Astrocyte of the spinal cord (primary cell): ENCODE data around the gene TCF23.

Experiments used
- DNase-seq: peaks from one replicate; pipeline ENCODE4 v3.0.0; 2011; ENCODE audit warnings: low read depth, low spot score
- H3K4me3 ChIP-seq: 2 replicates; pipeline ENCODE4 v1.5.1; 2011; ENCODE audit warnings: low read depth, mild to moderate bottlenecking, low read length, moderate library complexity
- in situ Hi-C: cut with HindIII; loops from 2 replicates; pipeline ENCODE4 v1.10.0; 2017; ENCODE audit warnings: low sequenced_read_pairs
- TF ChIP-seq, protein P1 (sequence below): IDR thresholded peaks from 2 replicates; pipeline ENCODE4 v1.5.1; 2012; ENCODE audit warnings: low read depth, mild to moderate bottlenecking, low read length, inconsistent platforms

The TCF23 gene

DNA sequence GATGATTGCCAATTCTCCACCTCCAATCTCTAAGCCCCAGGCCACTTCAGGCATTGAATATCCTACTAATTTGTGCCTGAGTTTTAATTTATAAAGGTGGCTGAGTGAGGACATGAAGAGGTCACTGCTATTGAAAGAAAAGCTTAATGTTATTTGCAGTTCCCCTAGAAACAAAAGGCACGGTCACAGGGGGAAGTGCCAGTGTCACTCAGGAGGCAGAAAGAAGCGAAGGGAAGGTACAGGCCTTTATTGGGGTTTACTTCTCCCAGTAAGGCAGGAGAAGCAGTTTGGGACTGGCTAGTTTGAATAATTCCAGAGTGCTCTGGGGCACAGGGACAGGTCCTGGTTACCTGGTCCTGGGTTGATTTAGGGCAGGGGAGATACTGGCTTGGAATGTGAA is 26.9 kb upstream of the TCF23 start:
- TF ChIP-seq, protein P1, sequence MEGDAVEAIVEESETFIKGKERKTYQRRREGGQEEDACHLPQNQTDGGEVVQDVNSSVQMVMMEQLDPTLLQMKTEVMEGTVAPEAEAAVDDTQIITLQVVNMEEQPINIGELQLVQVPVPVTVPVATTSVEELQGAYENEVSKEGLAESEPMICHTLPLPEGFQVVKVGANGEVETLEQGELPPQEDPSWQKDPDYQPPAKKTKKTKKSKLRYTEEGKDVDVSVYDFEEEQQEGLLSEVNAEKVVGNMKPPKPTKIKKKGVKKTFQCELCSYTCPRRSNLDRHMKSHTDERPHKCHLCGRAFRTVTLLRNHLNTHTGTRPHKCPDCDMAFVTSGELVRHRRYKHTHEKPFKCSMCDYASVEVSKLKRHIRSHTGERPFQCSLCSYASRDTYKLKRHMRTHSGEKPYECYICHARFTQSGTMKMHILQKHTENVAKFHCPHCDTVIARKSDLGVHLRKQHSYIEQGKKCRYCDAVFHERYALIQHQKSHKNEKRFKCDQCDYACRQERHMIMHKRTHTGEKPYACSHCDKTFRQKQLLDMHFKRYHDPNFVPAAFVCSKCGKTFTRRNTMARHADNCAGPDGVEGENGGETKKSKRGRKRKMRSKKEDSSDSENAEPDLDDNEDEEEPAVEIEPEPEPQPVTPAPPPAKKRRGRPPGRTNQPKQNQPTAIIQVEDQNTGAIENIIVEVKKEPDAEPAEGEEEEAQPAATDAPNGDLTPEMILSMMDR, result no peak
- H3K4me3 ChIP-seq, result no peak overlapping the region
- no peak for DNase-seq
- in situ Hi-C loops, result loop anchor here (25.0 kb wide), 1 partner anchor 140 kb away; the partner anchor contains the start of gene SLC30A3

DNA sequence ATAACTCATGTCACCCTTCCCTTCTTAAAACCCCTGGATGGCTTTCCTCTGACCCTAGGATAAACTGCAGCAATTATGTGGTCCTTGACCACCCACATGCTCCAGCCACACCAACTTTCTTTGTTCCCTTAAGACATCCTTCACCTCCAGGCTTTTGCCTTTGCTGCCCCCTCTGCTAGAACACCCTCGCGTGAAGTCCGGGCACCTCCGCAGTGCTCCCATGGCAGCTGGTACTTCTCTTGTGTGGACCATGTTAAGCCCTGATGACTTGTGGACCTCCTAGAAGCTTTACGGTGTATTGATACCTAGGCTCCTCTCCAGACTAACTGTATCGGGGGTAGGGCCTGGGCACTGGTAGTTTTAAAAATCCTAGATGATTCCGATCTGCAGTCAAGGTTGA is 26.0 kb upstream of the TCF23 start:
- no peak for DNase-seq
- in situ Hi-C loops, result loop anchor here (25.0 kb wide), 1 partner anchor 140 kb away; the partner anchor contains the start of gene SLC30A3

DNA sequence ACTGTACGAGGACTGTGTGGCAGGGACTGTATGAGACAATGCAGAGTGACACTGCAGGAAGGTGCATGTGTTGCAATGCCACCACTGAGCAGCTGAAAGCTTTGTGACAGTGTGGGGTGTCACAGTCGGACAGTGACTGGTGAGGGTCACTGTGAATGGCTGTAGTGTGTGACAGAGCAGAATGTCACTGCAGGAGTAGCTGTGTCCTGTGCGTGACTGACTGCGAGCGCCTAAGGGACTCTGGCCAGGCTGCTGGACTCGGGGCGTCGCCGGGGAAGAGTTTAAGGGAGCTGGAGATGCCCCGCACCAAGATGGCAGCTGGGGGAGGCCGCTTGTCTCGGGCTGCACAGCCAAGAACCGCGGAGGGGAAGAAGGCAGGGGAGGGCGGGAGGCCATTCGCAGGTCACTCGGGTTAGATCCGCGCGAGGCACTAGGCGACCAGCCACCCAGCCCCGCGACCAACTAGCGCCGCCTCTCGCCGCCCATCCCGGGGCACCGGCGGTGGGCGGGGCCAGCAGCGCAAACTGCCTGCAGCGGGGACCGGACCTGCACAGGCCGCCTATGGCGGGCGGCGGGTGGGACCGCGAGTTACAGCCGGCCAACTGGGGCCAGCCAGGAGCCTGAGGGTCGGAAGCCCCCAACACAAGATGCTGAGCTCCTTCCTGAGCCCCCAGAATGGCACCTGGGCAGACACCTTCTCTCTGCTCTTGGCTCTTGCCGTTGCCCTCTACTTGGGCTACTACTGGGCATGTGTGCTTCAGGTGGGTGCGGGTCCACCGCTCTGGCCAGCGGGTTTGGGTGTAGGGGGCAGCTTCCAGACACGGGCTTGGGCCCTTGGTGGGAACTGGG is 25.3 kb upstream of the TCF23 start, which contains the start of gene ABHD1:
TSS of gene ABHD1 (plus strand) at position 514 of the 849 bp plus-strand sequence. CDS start at position 648, 134 bp downstream.
- DNase-seq, result peak; percentile 1
- TF ChIP-seq, protein P1, result no peak
- H3K4me3 ChIP-seq, result peak within 1 kb of the TSS; percentile 47
- in situ Hi-C loops, result loop anchor here (25.0 kb wide), 1 partner anchor 139 kb away; the partner anchor contains the start of gene SLC30A3

More for the DNA sequence above, 26.0 kb upstream of the TCF23 start:
- TF ChIP-seq, protein P1, result no peak
- no peak overlapping the region for H3K4me3 ChIP-seq

DNA sequence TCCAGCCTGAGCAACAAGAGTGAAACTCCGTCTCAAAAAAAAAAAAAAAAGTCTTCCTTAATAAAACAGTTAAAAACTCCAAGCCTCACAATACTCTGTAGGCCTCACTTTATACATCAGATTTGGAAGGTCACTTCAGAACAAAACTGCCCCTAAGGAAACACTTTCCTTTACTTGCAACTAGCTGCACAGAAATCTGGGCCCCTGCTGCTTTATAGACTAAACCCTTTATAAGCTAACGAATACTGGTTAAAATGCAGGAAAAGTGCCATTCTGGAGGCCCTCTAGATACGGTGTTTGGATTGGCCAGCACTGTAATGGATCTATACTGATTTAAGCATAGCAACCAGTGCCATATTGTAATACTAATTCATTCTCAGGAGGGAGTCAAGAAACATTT is 23.7 kb upstream of the TCF23 start:
- in situ Hi-C loops, result no loop called here
- DNase-seq, result no peak
- no peak overlapping the region for H3K4me3 ChIP-seq
- TF ChIP-seq, protein P1, result no peak

GRCh38 chr2:27126252-27126710 is 22.5 kb upstream of the TCF23 start:
- in situ Hi-C loops, result no loop called here
- no peak for DNase-seq
- TF ChIP-seq, protein P1, result no peak
- no peak overlapping the region for H3K4me3 ChIP-seq

DNA sequence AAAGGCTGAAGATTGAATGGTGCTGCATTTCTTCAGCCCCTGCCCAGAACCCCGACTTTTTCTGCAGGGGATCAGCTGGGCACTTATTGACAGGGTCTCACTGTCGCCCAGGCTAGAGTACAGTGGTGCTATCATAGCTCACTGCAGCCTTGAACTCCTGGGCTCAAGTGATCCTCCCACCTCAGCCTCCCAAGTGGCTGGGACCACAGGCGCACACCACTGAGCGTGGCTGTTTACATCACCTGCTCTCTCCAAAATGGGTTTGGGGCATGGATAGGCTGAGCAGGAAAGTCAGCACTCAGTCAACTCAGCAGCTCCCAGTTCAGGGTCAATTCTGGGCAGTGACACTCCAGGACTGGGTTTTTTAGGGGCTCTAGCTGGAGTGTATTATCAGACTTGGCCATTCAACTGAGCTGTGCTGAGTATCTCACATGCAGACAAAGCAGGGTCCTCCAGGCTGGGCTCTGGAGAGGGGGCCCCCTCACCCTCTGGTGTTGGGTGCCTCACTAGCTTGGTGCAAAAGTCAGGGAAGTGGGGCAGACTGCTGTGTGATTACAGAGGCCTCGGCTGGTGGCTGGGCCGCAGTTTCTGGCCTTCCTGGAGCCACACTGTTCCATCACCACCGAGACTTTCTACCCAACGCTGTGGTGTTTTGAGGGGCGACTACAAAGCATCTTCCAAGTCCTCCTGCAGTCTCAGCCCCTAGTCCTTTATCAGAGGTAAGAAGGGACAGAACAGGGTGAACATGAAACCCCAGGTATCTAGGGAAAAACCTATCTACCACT is 20.7 kb upstream of the TCF23 start:
- TF ChIP-seq, protein P1, result no peak
- no peak for DNase-seq
- in situ Hi-C loops, result no loop called here
- H3K4me3 ChIP-seq, result no peak overlapping the region
